ACHN (cell line): ENCODE measurements around the gene ID2.

Experiments
- DNase-seq: peaks from one replicate; pipeline ENCODE4 v3.0.0-alpha.2; 2015
- in situ Hi-C: cut with HindIII; loops from 2 replicates; pipeline ENCODE4 v1.10.0; 2017; ENCODE audit warnings: low sequenced_read_pairs, low pct_ligation_motif_present, low pct_unique_long_range_greater_than_20kb

ID2 gene

DNA sequence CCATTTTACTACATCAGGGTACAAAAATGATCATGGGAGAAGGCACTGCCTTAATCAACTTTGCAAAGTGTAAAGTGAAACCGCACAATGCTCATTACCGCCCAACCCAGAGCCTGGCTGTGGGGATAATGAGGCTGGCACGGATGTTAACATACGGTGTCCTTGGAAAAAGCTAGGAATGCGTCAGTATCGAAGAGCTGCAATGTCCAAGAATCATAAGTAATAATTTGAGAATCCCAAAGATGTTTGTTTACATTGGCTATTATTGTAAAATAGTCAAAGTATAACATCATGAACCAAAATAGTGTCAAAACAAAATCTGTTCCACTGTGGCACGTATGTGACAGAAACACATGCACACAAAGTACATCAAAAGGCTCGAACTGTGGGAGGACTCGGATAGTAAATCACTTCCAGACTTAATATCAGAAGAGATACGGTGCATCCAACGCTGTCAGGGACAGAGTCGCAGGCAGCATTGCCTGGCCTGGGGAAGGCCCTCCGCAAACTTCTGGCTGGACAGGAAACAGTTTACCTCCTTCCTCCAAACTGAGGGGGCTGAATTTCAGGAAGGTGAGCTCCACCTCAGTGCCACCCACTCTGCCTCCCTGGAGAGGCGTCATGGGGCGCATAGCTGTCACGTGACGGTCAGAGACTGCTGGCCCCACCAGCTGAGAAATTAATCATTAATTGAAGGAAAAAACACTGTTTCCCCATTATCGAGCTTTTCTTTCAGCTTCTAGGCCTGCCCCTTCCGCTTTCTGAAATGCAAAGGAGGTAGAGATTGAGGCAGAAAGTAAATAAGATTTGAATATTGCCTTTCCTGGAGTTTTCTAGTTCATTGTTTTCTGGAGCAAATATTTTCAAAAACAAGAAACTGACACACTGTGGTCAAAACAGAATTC, 1.8 kb upstream of the ID2 start:
- peak; percentile 90 for DNase-seq
- in situ Hi-C loops = no loop called here

DNA sequence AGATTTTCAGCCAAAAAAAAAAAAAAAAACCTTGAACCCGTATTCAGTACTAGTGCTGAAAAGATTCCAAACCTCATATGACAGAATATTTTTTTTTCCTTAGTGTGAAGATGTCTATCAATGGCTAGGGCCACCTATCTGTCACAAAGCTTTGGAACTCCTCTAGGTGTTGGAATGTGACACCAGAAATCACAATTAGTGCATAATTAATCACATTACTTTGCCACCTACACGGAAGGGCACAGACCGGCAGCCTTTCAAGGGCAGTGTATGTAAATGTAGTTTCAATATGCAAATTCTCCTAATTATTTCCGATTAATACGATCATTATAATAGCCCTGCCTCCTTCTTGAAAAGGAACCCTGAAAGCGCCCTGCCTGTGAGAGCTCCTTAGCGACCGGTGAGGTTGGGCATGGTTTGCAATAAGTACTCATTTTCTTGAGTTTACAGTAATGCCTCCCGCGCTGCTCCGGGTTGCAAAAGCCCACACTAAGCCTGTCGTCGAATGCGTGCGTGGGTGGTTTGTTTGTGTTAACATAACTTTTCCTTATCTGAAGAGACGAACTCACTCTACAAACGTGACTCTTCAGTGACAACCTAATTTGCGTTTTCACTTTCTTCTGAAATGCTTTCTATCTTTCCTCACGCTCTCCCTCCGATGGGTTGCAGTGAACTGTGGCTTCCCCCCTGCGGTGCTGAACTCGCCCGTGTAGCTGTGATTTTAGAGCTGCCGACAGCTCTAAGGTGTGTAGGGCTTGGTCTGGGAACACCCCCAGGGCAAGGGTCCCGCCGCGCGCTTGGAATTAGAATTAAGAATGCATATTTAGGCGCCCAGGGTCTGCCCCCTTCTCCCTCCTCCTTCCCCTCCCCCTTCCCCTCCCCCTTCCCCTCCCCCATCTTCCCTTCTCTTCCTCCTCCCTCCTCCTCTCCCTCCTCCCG, 765 bp upstream of the ID2 start:
- DNase-seq = peak; percentile 75
- in situ Hi-C loops = no loop called here

- in situ Hi-C loops = no loop called here
- peak; percentile 61 for DNase-seq
These were observed 1.1 kb downstream of the ID2 start for GRCh38 chr2:8682719-8683667.

DNA sequence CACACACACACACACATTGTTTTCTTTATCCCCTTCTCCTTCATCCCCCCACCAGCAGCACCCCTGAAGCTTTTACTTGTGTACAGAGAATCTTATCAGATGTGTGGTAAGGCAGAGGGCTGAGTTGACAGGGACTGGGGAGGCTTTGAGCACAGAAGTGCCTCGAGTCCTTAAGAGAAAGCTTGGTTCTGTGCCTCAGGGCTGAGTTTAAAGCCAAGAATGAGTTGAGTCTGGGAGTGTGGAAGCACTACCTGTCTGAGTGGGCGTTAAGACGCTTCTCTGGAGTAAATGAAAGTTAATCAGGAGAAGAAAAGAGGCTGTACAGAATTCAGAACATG, 2.7 kb downstream of the ID2 start:
- peak; percentile 39 for DNase-seq

GRCh38 chr2:8684878-8685696, 3.2 kb downstream of the ID2 start:
- in situ Hi-C loops = no loop called here

More for the DNA sequence above, 2.7 kb downstream of the ID2 start:
- in situ Hi-C loops = no loop called here

DNA sequence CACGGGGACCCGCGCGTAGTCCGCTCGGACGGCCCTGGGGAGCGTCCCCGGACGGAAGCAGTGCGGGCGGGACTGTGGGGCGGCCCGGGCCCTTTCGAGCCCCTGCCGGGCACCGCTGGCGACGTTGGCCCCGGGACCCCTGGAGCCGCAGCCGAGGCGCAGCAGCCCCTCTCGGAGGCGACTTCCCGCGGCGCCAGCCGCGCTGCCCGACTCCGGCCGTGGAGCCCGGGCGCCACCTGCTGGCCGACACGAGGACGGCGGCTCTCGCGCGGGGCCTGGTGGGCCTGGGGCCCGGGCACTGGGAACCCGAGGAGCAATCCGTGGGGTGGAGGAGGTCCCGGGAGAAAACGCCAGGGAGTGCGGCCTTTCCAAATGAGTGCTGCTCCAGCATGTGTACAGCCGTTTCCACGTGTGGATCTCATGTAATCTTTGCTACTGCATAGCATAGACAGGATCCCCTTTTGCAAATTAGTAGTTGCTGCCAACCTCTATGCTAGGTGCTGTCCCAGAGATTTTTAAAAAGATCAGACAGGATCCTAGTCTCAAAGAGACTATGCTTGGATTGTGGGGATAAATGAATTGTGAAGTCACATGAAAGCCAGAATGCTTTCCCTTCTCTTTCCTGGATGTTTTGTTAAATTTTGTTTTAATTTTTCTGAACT, 4.0 kb downstream of the ID2 start:
- DNase-seq = peak; percentile 62
- in situ Hi-C loops = no loop called here

More at GRCh38 chr2:8684878-8685696, 3.2 kb downstream of the ID2 start:
- DNase-seq = peak; percentile 44

- in situ Hi-C loops = no loop called here
- DNase-seq = no peak
These were observed 10.1 kb downstream of the ID2 start for GRCh38 chr2:8691859-8692437.

- DNase-seq = no peak
- in situ Hi-C loops = no loop called here
These were observed 10.9 kb downstream of the ID2 start for GRCh38 chr2:8692783-8693156.

DNA sequence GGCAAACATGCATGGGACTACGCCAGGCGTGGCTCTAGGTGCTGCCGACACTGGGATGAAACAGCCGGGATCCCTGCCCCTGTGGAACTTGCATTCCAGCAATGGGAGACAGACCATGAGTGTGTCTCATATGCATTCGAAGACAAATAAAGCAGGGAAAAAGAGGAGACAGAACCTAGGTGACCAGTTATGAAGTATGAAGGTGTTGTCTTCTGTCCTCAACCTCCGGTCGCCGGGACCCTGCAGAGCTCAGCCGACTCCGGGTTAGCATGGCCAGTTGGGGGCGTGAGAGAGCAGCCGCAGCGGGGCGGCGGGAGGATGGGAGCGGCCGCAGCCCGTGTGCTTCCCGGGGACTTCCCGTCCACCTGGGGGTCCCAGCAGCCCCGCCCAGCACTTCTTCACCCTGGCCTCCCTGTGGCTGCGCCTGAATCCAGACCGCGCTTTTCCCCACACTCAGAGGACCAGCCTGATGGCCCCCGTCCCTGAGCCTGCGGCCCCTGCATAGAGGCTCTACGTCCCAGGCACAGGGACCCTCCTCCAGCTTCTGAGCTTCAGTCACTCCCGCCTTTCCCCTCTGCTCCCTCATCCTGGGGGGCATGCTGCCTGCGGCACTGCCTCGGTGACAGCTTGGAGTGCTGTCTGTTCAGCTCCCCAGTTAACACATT, 11.4 kb downstream of the ID2 start:
- peak; percentile 57 for DNase-seq
- in situ Hi-C loops = no loop called here

DNA sequence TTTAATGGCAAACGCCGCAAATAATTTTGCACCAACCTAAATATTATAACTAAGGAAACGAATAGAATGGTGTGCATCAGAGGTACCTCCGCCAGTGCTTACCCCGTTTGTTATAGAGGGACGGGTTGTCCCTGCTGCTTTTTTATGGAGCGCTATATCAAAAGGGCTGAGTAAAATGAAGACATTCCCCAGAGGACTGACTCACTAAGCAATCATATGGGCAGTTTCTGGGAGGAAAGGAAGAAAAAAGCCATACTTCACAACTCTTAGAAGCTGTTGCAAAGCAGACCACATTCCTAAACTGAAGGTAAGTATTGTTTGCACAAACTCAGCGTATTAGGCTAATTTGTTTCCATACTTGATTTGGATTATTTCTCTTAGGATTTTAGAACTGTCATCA, 12.9 kb downstream of the ID2 start:
- DNase-seq = no peak
- in situ Hi-C loops = no loop called here

GRCh38 chr2:8697190-8697589, 15.3 kb downstream of the ID2 start:
- in situ Hi-C loops = no loop called here

GRCh38 chr2:8699839-8700238, 18.0 kb downstream of the ID2 start:
- no peak for DNase-seq
- in situ Hi-C loops = no loop called here

More at GRCh38 chr2:8697190-8697589, 15.3 kb downstream of the ID2 start:
- no peak for DNase-seq

DNA sequence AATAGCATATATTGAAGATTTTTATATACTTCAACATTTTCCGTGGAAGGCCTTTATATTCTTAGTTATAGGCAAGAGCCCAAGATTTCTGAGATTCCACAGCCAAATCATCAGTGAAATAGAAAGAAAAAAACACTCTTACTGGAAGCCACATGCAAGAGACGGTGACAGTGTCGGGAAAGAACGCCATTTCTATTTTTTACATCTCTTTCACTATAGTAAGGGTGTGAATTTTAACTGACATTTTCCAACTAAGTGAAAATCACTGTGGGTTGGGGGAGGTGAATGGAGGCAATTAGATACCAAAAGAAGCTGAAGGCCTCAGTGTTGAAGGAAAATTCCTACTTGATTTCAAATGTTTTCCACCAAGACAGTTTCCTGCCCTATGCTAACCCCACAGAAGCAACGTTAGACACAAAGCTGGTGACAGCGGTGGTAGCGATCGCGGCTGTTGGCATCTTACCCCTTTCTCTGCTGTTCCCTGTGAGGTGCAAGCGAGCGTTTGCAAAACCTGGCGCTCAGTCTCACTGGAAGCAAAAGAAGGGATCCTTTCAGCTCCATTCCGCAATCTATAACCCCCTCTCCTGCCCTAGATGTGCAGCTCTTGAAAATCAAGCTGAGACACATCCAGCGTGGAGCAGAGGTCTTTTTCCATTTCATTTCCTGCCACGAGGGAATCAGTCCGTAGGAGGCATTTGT, 20.0 kb downstream of the ID2 start:
- no peak for DNase-seq
- in situ Hi-C loops = no loop called here

- no peak for DNase-seq
These were observed 23.1 kb downstream of the ID2 start for GRCh38 chr2:8704906-8705305.

GRCh38 chr2:8709611-8710010, 27.8 kb downstream of the ID2 start:
- no peak for DNase-seq
- in situ Hi-C loops = no loop called here

More at GRCh38 chr2:8704906-8705305, 23.1 kb downstream of the ID2 start:
- in situ Hi-C loops = no loop called here

GRCh38 chr2:8710951-8711350, 29.1 kb downstream of the ID2 start:
- no peak for DNase-seq
- in situ Hi-C loops = no loop called here
